Vagina (tissue), 2 donors: ENCODE measurements around the gene ZNF592.
"Not testable (repeated sequence)": the region's sequence is repeated elsewhere in the genome, so short reads cannot be mapped to it uniquely, and the experiment has no call there.

ENCODE experiments used
- CTCF ChIP-seq, 3 experiments: fragments of 450-650 bp in 2 of 3; fragments of 200-600 bp in 1 of 3; sonication (generic) in 1 of 3; IDR thresholded peaks; one replicate each; pipeline ENCODE4 v1.5.1; 2017 to 2019; ENCODE audit warnings: antibody characterized with exemption in 3 of 3, mild to moderate bottlenecking in 2 of 3, moderate library complexity in 2 of 3
- POLR2A ChIP-seq, 2 donors: fragments of 450-650 bp; IDR thresholded peaks; one replicate each; pipeline ENCODE4 v1.6.1; 2017; ENCODE audit warnings: antibody characterized with exemption in 2 of 2, mild to moderate bottlenecking in 2 of 2, moderate library complexity in 2 of 2

GRCh38 chr15:84735480-84736061 lies 12.8 kb upstream of the ZNF592 start:
- not testable (repeated sequence) for TF ChIP-seq CTCF, POLR2A (IDR thresholded peaks at IDR 0.05)
